HepG2 (cell line): ENCODE measurements around the gene MISFA. TPM values are rescaled to one million over a fixed set of nuclear protein-coding genes. Genes with fewer than 3 reads are reported as not detected.

Experiments
- FOXO1 ChIP-seq: sonication (generic); formaldehyde crosslinking; IDR thresholded peaks from 2 replicates; pipeline ENCODE4 v1.4.0; 2020; ENCODE audit warnings: missing genetic modification reagents
- HOXA5 ChIP-seq: sonication (generic); formaldehyde crosslinking; IDR thresholded peaks from 2 replicates; pipeline ENCODE4 v1.4.0; 2020; ENCODE audit warnings: missing genetic modification reagents
- IRF2 ChIP-seq: IDR thresholded peaks from 2 replicates; pipeline ENCODE4 v1.6.1; 2018; ENCODE audit warnings: missing genetic modification reagents, missing compliant biosample characterization
- KLF15 ChIP-seq: sonication (generic); formaldehyde crosslinking; IDR thresholded peaks from 2 replicates; pipeline ENCODE4 v1.8.1; 2023; ENCODE audit warnings: borderline replicate concordance, mild to moderate bottlenecking, inconsistent platforms, missing genetic modification reagents, mixed read lengths
- MAFF ChIP-seq: IDR thresholded peaks from 2 replicates; pipeline ENCODE4 v1.6.1; 2011; ENCODE audit warnings: low read depth, low read length, improper control_type of control experiment
- MYC ChIP-seq: sonication (generic); formaldehyde crosslinking; IDR thresholded peaks from 2 replicates; pipeline ENCODE4 v1.9.0; 2021; ENCODE audit warnings: missing genetic modification reagents, borderline replicate concordance
- NR1H2 ChIP-seq: sonication (generic); formaldehyde crosslinking; IDR thresholded peaks from 2 replicates; pipeline ENCODE4 v1.8.1; 2022; ENCODE audit warnings: low read depth, missing genetic modification reagents, borderline replicate concordance
- RCOR2 ChIP-seq: IDR thresholded peaks from 2 replicates; pipeline ENCODE4 v1.6.1; 2016; ENCODE audit warnings: missing biosample characterization, missing genetic modification reagents
- ZC3H4 ChIP-seq: sonication (generic); formaldehyde crosslinking; IDR thresholded peaks from 2 replicates; pipeline ENCODE4 v1.4.0; 2020; ENCODE audit warnings: missing genetic modification reagents, borderline replicate concordance
- ZNF17 ChIP-seq: sonication (generic); formaldehyde crosslinking; IDR thresholded peaks from 2 replicates; pipeline ENCODE4 v1.5.0; 2020; ENCODE audit warnings: mild to moderate bottlenecking, missing genetic modification reagents
- ZNF563 ChIP-seq: sonication (generic); formaldehyde crosslinking; IDR thresholded peaks from 2 replicates; pipeline ENCODE4 v1.8.0; 2022; ENCODE audit warnings: mild to moderate bottlenecking, moderate library complexity, missing genetic modification reagents
- ZNF572 ChIP-seq: sonication (generic); formaldehyde crosslinking; IDR thresholded peaks from 2 replicates; pipeline ENCODE4 v1.5.1; 2020; ENCODE audit warnings: mild to moderate bottlenecking, missing genetic modification reagents
- ZNF607 ChIP-seq: sonication (generic); formaldehyde crosslinking; IDR thresholded peaks from 2 replicates; pipeline ENCODE4 v1.5.1; 2020; ENCODE audit warnings: missing genetic modification reagents, mild to moderate bottlenecking, borderline replicate concordance
- ZNF709 ChIP-seq: sonication (generic); formaldehyde crosslinking; IDR thresholded peaks from 2 replicates; pipeline ENCODE4 v1.5.0; 2020; ENCODE audit warnings: mild to moderate bottlenecking, missing genetic modification reagents
- polyA plus RNA-seq, 8 experiments: library from polyadenylated mRNA; depleted of rRNA in 3 of 8; stranded (reverse) in 7 of 8; unstranded in 1 of 8; fragments of >200 nt; fragmentation: Illumina TruSeq in 4 of 8; extraction: Trizol in 4 of 8; gene quantifications; 2 replicates each; pipeline versions ENCODE4 v1.2.1 to v1.2.3, GENCODE V29; 2011 to 2016; ENCODE audit warnings: low read depth in 4 of 8, missing spikeins in 1 of 8, mixed read lengths in 1 of 8; ENCODE audit not compliant: insufficient read depth in 1 of 8
- total RNA-seq, 5 experiments: library from RNA; depleted of rRNA; stranded (reverse); fragments of >200 nt; fragmentation: Illumina TruSeq; extraction: Trizol; gene quantifications; 2 replicates each; pipeline ENCODE4 v1.2.3, GENCODE V29; 2016; ENCODE audit warnings: low read depth in 1 of 5
- TF ChIP-seq, protein P1 (sequence below), 2 experiments: fragments of 450-650 bp in 1 of 2; sonication (generic) in 1 of 2; formaldehyde crosslinking in 1 of 2; IDR thresholded peaks; 2 replicates each; pipeline versions ENCODE4 v1.6.1 to v1.8.0; 2016 to 2022; ENCODE audit warnings: antibody characterized with exemption in 1 of 2, mild to moderate bottlenecking in 1 of 2, missing genetic modification reagents in 1 of 2
- TF ChIP-seq, protein P2 (sequence below): sonication (generic); formaldehyde crosslinking; IDR thresholded peaks from 2 replicates; pipeline ENCODE4 v1.5.0; 2020; ENCODE audit warnings: mild to moderate bottlenecking, missing genetic modification reagents

Gene MISFA
- total and polyA plus RNA-seq, 2 of the 13 experiments (the other 11 are each of a cell fraction or from before 2014, with no cell fraction given), result 1.4 to 5.4 TPM

DNA sequence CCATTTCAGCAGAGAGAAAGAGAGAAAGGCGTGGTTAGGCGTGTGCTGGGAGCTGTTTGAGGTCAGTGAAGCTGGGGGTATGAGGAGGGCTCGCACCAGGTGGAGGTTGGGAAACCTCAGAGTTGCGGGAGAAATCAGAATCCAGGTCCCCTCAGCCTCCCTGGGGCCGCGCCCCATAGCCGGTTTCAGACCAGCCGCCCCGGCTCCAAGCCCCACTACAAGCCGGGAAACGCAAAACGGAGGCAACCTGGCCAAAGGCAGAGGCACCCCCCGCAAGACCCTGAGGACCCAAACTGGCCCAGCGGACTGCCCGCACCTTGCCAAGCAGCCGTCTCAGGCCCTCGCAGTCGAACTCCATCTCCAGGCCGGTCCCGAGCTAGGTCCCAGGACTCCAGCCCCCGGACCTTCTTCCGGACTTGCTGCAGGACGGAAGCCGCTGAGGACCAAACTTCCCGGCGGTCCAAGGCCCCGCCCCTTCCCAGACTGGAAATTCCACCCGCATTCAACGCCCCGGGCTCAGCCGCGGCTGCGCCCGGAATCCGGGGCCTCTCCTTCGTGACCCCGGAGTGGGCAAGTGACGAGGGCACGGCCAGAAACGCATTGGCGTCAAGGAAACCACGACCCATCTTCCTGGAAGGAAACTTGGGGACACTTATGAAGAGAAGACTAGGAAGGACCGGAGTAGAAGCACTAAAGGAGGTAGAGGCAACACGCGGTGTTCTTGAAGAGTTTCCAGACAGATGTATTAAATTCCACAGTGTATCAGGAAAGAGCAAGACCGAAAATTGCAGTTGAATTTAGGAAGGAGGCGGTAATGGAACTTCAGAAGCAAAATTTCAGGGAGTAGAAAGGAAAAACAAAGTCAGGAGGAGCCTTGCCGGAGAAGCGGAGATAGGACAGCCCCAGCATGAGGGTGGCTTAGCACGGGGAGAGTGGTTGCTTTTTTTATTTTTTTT, 11.0 kb upstream of the MISFA start, which contains the start of gene UEVLD (continued):
- TF ChIP-seq, protein P1, sequence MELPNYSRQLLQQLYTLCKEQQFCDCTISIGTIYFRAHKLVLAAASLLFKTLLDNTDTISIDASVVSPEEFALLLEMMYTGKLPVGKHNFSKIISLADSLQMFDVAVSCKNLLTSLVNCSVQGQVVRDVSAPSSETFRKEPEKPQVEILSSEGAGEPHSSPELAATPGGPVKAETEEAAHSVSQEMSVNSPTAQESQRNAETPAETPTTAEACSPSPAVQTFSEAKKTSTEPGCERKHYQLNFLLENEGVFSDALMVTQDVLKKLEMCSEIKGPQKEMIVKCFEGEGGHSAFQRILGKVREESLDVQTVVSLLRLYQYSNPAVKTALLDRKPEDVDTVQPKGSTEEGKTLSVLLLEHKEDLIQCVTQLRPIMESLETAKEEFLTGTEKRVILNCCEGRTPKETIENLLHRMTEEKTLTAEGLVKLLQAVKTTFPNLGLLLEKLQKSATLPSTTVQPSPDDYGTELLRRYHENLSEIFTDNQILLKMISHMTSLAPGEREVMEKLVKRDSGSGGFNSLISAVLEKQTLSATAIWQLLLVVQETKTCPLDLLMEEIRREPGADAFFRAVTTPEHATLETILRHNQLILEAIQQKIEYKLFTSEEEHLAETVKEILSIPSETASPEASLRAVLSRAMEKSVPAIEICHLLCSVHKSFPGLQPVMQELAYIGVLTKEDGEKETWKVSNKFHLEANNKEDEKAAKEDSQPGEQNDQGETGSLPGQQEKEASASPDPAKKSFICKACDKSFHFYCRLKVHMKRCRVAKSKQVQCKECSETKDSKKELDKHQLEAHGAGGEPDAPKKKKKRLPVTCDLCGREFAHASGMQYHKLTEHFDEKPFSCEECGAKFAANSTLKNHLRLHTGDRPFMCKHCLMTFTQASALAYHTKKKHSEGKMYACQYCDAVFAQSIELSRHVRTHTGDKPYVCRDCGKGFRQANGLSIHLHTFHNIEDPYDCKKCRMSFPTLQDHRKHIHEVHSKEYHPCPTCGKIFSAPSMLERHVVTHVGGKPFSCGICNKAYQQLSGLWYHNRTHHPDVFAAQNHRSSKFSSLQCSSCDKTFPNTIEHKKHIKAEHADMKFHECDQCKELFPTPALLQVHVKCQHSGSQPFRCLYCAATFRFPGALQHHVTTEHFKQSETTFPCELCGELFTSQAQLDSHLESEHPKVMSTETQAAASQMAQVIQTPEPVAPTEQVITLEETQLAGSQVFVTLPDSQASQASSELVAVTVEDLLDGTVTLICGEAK (IDR thresholded peaks at IDR 0.05), result no peak
- TF ChIP-seq, protein P1 (CRISPR knock-in tag; IDR thresholded peaks at IDR 0.05), result no peak; the same call in 1 of the 2 replicates
- TF ChIP-seq ZNF17 (CRISPR knock-in tag) (no peak), ZNF607 (peak; percentile 85), ZNF709 (CRISPR knock-in tag) (no peak), KLF15 (CRISPR knock-in tag) (peak; percentile 25; the same call in 1 of the 2 replicates), NR1H2 (CRISPR knock-in tag) (no peak), FOXO1 (CRISPR knock-in tag) (no peak), ZC3H4 (CRISPR knock-in tag) (no peak), MYC (CRISPR knock-in tag) (peak; percentile 75), RCOR2 (no peak), ZNF572 (CRISPR knock-in tag) (peak; percentile 88; the same call in 1 of the 2 replicates), ZNF563 (CRISPR knock-in tag) (no peak; the same call in 1 of the 2 replicates), MAFF (no peak), IRF2 (CRISPR knock-in tag) (peak; percentile 82), HOXA5 (CRISPR knock-in tag) (peak; percentile 87; the same call in 1 of the 2 replicates)
- TF ChIP-seq, protein P2, sequence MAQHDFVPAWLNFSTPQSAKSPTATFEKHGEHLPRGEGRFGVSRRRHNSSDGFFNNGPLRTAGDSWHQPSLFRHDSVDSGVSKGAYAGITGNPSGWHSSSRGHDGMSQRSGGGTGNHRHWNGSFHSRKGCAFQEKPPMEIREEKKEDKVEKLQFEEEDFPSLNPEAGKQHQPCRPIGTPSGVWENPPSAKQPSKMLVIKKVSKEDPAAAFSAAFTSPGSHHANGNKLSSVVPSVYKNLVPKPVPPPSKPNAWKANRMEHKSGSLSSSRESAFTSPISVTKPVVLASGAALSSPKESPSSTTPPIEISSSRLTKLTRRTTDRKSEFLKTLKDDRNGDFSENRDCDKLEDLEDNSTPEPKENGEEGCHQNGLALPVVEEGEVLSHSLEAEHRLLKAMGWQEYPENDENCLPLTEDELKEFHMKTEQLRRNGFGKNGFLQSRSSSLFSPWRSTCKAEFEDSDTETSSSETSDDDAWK, result no peak
